ENCODE results near the gene TMX1. TPM values are rescaled to one million over a fixed set of nuclear protein-coding genes. Genes with fewer than 3 reads are reported as not detected.

The TMX1 gene
- total RNA-seq, 1 donor from 2014 or later, result 29.9 TPM

DNA sequence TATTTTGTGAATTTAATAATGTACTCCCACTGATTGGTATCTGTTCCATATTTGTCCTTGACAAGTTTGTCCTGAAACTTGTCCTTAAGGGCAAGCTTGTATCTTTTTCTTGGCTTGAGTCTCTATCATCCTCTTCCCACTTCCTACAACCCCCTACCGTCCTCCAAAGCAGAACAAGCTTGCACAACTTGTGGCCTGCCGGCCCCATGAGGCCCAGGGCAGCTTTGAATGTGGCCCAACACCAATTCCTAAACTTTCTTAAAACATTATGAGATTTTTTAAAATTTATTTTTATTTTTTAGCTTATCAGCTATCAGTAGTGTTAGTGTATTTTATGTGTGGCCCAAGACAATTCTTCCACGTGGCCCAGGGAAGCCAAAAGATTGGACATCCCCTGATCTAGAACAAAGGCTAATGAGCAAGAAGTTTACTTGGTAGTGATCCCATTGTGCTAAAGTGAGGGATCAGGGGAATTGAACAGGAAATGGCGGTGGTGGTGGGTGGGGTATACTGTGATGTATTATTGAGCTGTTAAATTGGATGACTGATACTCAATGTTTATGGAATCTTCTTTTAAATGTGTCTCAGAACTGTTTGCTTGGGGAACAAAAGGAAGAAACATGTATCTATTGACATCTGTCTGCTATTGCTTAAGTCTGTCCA, 37.8 kb downstream of the TMX1 start:
- H3K27me3 Mint-ChIP-seq (ENCODE audit: unreplicated experiment), result no peaks in the 10 kb centered on the region
- H3K27ac Mint-ChIP-seq (ENCODE audit: unreplicated experiment), result no peak overlapping the region
- peaks cover 10% of the 10 kb centered on the region for H3K4me1 Mint-ChIP-seq (ENCODE audit: unreplicated experiment)
- no peaks in the 10 kb centered on the region for H3K36me3 Mint-ChIP-seq (ENCODE audit: unreplicated experiment)
- TF ChIP-seq, protein P1, sequence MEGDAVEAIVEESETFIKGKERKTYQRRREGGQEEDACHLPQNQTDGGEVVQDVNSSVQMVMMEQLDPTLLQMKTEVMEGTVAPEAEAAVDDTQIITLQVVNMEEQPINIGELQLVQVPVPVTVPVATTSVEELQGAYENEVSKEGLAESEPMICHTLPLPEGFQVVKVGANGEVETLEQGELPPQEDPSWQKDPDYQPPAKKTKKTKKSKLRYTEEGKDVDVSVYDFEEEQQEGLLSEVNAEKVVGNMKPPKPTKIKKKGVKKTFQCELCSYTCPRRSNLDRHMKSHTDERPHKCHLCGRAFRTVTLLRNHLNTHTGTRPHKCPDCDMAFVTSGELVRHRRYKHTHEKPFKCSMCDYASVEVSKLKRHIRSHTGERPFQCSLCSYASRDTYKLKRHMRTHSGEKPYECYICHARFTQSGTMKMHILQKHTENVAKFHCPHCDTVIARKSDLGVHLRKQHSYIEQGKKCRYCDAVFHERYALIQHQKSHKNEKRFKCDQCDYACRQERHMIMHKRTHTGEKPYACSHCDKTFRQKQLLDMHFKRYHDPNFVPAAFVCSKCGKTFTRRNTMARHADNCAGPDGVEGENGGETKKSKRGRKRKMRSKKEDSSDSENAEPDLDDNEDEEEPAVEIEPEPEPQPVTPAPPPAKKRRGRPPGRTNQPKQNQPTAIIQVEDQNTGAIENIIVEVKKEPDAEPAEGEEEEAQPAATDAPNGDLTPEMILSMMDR (IDR thresholded peaks at IDR 0.05), result no peak
- no peak for DNase-seq (ENCODE audit: extremely low spot score, unreplicated experiment)
- H3K9me3 Mint-ChIP-seq (ENCODE audit: unreplicated experiment), result no peaks in the 10 kb centered on the region
- no peak overlapping the region for H3K4me3 Mint-ChIP-seq (ENCODE audit: unreplicated experiment)

DNA sequence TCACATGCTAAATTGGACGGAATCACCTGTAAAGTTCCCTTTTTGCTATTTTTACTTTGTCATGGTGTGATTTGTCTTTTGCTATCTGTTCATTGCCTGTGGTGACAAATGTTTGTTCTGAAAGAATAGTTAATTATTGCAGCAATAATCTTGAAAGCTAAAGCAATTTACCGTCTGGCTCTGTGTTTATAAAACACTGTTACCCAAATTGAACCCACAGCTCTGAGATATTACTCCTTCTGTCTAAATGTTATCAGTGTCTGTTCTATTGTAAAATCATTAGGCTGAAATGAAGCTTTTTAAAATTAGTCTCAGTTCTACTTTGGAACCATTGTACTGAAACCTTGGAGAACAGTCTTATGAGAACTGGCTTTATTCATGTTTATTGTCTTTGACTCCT, 42.5 kb downstream of the TMX1 start:
- DNase-seq (ENCODE audit: extremely low spot score, unreplicated experiment), result no peak
- Mint-ChIP-seq H3K27ac (ENCODE audit: unreplicated experiment) (no peak overlapping the region), H3K4me3 (ENCODE audit: unreplicated experiment) (no peak overlapping the region), H3K27me3 (ENCODE audit: unreplicated experiment) (no peaks in the 10 kb centered on the region), H3K9me3 (ENCODE audit: unreplicated experiment) (no peaks in the 10 kb centered on the region), H3K4me1 (ENCODE audit: unreplicated experiment) (peaks cover 13% of the 10 kb centered on the region), H3K36me3 (ENCODE audit: unreplicated experiment) (no peaks in the 10 kb centered on the region)
- TF ChIP-seq, protein P1 (IDR thresholded peaks at IDR 0.05), result no peak

DNA sequence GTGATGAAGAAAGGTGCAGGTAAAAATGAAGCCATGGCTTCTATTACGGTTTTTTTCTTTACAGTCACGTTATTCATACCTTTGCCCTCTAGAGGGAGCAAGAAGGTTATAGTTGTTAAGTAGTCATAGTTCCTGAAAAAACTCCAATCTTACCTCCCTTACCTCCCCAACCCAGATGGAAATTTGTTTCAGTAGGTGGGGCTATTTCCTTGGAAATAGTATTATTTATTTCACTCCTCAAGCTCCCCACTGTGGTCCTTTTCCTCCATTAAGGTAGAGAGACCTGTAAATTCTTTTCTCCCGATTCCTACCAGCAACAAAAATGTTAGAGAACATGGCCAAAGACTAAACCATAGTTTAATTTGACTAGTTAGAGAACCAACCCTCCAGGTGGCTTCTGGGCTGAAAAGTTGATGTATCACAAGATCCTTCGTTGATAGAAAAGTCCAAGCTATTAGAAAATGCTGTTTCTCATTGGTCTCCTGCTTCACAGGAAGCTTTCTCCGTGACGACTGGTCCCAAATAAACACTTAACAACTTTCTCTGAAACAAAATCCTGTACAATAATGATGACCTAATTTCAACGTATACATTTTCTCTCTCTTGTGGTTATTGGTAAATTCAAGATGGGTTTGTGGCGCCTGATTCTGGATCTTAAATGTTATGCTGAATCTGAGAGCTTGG, 43.5 kb downstream of the TMX1 start:
- TF ChIP-seq, protein P1 (IDR thresholded peaks at IDR 0.05), result peak; percentile 91
- Mint-ChIP-seq H3K9me3 (ENCODE audit: unreplicated experiment) (no peaks in the 10 kb centered on the region), H3K27ac (ENCODE audit: unreplicated experiment) (no peak overlapping the region), H3K4me1 (ENCODE audit: unreplicated experiment) (peaks cover 10% of the 10 kb centered on the region), H3K4me3 (ENCODE audit: unreplicated experiment) (no peak overlapping the region), H3K27me3 (ENCODE audit: unreplicated experiment) (no peaks in the 10 kb centered on the region), H3K36me3 (ENCODE audit: unreplicated experiment) (no peaks in the 10 kb centered on the region)
- no peak for DNase-seq (ENCODE audit: extremely low spot score, unreplicated experiment)

DNA sequence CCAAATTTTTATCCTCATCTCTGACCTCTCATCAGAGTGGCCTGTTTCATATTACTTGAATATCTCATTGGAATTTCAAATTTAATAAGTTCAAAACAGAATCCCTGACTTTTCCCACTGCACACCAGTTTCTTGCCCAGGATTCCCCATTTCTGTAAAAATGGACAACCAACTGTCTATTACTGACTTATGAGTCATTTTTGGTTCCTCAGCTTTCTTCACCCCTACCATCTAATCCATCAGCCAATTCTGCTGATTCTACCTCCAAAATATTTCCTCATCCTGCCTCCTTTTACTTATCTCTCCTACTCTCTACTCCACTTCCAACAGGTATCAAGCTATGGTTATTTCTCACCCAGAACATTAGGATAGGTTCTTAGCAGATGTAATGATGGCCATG, 44.2 kb downstream of the TMX1 start:
- H3K4me3 Mint-ChIP-seq (ENCODE audit: unreplicated experiment), result no peak overlapping the region
- H3K27me3 Mint-ChIP-seq (ENCODE audit: unreplicated experiment), result no peaks in the 10 kb centered on the region
- no peaks in the 10 kb centered on the region for H3K36me3 Mint-ChIP-seq (ENCODE audit: unreplicated experiment)
- no peak for DNase-seq (ENCODE audit: extremely low spot score, unreplicated experiment)
- H3K4me1 Mint-ChIP-seq (ENCODE audit: unreplicated experiment), result peaks cover 12% of the 10 kb centered on the region
- H3K27ac Mint-ChIP-seq (ENCODE audit: unreplicated experiment), result no peak overlapping the region
- H3K9me3 Mint-ChIP-seq (ENCODE audit: unreplicated experiment), result no peaks in the 10 kb centered on the region
- TF ChIP-seq, protein P1 (IDR thresholded peaks at IDR 0.05), result no peak

DNA sequence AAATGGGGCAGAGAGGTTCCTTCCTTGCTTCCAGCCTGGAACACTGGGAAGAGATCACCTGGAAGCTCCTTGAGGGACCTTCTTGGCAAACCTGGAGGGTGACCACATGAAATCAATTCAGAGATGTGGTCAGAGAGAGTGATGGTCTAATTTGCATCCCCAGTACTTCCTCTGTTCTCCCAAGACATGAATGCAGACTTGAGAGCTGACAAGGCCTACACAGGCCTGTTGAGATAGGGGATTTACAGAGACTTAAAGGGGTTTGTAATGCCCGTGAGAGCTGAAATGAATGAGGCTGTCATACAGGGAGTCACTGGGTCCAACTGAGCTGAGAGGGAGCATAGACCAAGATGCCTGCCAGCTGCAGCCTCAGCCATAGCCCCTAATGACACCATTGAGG, 45.1 kb downstream of the TMX1 start:
- DNase-seq (ENCODE audit: extremely low spot score, unreplicated experiment), result no peak
- Mint-ChIP-seq H3K4me3 (ENCODE audit: unreplicated experiment) (no peak overlapping the region), H3K9me3 (ENCODE audit: unreplicated experiment) (no peaks in the 10 kb centered on the region), H3K27me3 (ENCODE audit: unreplicated experiment) (no peaks in the 10 kb centered on the region), H3K36me3 (ENCODE audit: unreplicated experiment) (no peaks in the 10 kb centered on the region), H3K27ac (ENCODE audit: unreplicated experiment) (no peak overlapping the region), H3K4me1 (ENCODE audit: unreplicated experiment) (peaks cover 14% of the 10 kb centered on the region)
- TF ChIP-seq, protein P1 (IDR thresholded peaks at IDR 0.05), result no peak

Data from osteocyte (in vitro differentiated cells).